HG03025 (cell line): ENCODE results near the gene DDX11.
"Not testable (repeated sequence)": the region's sequence is repeated elsewhere in the genome, so short reads cannot be mapped to it uniquely, and the experiment has no call there.

Experiments used
- ATAC-seq: cut with Tn5 transposase; IDR thresholded peaks from one replicate; pipeline ENCODE4 v1.9.1; 2021; ENCODE audit warnings: mild to moderate bottlenecking, moderate library complexity; ENCODE audit not compliant: unreplicated experiment, low FRiP score

The DDX11 gene

DNA sequence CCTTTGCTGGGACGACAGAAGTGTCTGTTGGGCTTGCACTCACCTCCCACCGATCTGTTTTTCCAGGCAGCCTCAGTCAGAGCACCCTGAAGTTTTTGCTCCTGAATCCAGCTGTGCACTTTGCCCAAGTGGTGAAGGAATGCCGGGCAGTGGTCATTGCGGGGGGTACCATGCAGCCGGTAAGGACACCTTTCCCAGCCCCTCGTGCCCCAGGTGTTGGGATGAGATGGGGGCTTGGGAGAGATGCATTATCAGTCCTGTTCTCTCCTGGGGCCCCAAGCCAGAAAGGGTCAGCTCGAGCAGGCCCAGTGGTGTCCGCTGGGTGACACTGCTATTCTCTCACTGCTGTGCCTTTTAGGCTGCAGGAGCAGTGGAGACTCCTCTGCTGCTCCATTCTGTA is 24.2 kb downstream of the DDX11 start:
- ATAC-seq = not testable (repeated sequence)

DNA sequence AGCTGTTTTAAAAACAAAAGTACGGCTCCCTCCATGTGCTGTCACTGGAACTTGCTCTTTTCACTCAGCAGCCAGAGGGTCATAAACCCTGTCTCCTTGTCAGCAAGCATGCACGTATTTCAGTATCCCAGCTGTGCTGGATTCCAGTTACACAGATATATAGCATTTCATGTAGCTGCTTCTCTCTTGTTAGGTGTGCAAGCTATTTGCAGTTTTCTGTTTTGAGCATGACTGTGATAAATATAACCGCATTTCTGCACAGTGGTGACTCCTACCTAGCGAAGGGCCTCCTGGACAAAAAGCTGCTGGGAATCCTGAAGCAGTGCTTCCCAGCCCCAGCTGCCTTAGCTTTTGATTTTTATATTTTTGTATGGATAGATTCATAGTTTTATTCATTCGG is 24.7 kb downstream of the DDX11 start:
- not testable (repeated sequence) for ATAC-seq

DNA sequence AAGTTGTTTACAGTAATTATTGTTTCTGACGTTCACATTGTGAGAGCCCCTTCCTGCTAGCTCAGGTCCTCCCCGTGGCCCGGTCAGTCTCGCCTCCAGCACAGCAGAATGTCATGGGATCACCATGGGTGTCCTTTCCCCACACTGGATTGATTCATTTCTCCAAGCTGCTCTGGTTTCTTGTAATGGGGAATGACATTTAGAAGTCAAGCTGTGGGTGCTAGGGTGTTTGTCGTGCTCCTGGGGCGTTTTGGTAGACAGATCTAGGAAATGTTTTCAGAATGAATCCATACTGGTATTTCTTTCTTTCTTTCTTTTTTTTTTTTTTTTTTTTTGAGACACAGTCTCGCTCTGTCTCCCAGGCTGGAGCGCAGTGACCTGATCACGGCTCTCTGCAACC is 25.1 kb downstream of the DDX11 start:
- not testable (repeated sequence) for ATAC-seq

DNA sequence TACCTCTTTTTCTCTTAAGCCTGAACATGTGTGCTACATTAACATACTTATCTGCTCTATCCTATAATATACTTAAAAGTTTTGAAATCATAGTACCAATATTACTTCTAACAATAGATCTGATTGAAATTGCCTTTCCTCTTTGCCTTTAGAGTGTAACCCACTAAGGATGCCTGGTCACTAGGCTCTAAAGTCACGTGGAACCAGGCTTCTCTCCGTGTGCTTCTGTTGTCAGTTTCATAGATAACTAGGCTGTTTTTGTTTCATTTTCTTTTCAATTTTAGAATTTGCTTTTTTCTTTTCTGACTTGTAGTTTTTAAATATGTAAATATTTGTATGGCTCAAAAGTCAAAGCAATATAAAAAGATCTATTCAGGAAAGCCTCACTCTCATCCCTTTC is 25.8 kb downstream of the DDX11 start:
- not testable (repeated sequence) for ATAC-seq

DNA sequence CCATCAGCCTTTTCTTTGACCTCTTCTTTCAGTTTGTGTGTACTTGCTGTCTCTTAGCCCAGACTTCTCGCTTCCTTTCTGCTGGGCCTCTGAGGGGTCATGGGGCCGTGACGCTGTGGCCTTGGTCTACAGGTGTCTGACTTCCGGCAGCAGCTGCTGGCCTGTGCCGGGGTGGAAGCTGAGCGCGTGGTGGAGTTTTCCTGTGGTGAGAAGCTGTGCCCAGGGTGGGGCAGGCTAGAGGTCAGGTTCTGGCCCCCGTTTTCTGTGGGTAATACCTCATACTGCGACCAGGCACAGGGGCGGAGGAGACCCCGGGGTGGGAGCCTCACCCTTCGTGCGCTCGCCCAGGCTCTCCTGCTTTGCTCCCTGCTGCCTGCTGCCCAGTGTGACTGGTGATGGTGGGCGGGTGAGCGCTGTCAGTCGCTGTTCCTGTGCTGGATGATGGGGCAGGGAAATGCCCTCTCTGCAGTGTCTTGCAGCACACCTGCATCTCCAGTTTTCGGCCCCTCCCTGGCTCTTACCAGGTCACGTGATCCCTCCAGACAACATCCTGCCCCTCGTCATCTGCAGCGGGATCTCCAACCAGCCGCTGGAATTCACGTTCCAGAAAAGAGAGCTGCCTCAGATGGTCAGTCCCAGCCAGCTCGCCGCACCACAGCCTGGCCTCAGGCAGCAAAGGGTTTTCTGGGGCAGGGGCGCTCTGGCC is 27.0 kb downstream of the DDX11 start:
- ATAC-seq = peak; percentile 91

DNA sequence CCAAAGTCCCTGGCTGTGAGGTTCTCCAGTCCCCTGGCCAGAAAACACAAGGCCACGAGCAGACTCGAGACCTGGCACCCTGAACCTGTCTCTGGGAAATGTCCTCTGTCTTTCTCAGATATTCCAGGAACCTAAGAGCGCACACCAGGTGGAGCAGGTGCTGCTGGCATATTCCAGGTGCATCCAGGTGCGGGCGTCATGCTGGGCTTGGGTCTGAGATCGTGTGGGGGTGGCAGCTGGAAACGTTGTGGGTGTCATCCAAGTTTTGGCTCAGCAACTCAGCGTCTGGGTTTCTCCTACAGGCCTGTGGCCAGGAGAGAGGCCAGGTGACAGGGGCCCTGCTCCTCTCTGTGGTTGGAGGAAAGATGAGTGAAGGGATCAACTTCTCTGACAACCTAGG is 28.5 kb downstream of the DDX11 start:
- not testable (repeated sequence) for ATAC-seq

DNA sequence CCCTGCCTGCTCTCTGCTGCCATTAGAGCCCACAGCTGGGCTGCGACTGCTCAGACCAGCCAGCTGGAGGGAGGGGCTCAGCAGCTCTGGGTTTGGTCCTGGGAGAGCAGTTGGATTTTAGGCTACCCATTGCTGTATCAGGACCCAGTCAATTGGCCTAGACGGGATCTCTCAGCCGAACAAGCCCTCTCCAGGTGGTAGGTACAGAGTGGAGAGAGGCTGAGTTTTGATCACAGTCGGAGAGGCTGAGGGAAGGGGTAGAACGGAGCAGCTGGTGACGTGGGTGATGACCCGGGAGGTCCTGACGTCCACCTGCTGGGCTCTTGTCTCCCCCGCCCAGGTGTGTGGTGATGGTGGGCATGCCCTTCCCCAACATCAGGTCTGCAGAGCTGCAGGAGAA is 28.9 kb downstream of the DDX11 start:
- not testable (repeated sequence) for ATAC-seq

DNA sequence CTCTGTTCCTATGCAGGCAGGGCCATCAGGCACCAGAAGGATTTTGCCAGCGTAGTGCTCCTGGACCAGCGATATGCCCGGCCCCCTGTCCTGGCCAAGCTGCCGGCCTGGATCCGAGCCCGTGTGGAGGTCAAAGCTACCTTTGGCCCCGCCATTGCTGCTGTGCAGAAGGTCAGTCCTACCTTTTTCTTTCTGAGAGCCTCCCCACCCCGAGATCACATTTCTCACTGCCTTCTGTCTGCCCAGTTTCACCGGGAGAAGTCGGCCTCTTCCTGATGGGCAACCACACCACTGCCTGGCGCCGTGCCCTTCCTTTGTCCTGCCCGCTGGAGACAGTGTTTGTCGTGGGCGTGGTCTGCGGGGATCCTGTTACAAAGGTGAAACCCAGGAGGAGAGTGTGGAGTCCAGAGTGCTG is 29.9 kb downstream of the DDX11 start:
- not testable (repeated sequence) for ATAC-seq

DNA sequence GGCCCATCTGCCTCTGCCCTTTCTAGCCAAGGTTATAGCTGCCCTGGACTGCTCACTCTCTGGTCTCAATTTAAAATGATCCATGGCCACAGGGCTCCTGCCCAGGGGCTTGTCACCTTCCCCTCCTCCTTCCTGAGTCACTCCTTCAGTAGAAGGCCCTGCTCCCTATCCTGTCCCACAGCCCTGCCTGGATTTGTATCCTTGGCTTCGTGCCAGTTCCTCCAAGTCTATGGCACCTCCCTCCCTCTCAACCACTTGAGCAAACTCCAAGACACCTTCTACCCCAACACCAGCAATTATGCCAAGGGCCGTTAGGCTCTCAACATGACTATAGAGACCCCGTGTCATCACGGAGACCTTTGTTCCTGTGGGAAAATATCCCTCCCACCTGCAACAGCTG is 30.6 kb downstream of the DDX11 start:
- not testable (repeated sequence) for ATAC-seq

DNA sequence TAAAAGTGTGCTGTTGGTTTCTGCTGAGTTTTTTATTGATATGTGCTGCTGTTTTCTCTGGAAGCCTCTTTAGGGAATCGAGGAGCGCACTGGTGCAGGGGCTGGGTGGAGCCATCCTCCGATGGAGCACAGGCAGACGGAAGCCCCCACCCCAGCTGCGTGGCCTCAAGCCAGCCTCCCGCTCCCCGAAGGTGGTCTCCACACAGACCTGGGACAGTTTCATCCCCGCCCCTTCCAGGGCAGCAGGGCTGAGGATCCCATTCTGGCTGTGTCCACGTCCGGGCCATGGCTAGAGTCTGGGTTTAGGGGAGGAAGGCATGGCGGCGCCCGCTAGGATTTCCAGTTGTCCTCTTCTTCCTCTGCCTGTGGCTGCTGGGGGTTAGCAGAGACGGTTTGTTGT is 31.1 kb downstream of the DDX11 start:
- not testable (repeated sequence) for ATAC-seq

DNA sequence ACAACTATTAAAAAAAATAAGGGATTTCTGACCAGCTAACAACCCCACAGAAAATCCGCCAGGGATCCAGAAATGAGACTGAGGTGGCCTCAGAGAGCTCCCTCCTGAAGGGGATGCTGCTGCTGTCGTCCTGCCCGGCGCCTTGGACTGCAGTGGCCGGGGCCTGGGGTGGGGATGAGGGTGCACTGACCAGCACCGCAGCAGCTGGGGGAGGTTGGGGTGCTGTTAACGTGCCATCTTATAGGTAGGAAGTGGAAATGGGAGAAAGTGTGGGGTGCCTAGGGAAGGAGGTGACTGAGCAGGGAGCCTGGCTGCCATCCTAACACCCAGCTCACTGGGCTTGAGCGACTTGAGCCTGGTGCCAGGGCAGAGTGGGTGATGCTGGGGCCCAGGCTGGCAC is 32.0 kb downstream of the DDX11 start:
- ATAC-seq = no peak

DNA sequence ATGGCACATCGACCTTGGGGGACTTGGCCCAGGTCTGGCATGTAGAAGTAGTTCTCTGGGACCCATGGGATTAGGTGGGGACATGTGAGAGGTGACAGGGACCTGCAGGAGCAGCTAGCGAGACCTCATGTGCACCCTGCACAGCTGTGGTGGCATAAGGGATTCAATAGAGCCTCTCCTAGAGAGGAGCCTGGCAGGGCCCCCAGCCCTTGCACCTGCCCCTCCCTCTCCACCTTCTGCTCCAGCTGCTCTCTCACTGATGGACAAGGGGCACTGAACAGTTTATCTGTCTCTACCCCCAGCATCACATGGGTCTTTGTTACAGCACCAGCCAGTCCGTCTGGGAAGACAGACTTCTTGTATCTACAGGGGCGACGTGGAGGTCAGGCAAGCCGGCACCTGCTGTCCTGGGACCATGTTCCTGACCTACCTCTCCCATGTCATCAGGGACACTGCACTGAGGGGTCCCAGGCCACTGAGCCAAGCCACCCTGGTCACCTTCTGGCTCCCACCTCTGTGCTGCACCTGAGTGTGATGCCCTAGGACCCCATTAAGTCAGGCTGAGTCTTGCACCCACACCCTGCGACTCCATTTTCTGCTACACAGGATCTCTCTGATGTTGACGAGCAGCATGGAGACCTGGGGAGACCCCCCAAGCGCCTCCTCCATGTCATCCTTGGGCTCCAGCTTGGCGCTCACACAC is 32.6 kb downstream of the DDX11 start:
- ATAC-seq = no peak

DNA sequence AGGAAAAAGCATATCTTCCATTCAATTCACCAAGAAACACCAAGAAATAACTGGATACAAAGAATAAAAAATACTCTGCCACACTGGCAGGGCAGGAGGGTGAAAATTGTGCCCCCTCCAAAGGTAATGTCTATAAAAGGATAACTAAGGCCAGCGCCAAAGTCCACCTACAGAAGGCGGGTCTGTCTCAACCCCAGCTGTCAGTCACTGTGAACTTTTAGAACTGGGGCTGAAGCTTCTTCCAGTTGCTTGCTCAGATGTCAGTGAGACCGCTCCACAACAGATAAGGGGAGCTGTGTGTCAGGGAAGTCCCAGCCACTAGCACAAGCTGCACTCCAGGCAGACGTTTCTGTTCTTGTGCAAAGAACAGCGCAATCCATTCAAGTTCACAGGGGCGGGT is 36.1 kb downstream of the DDX11 start:
- not testable (repeated sequence) for ATAC-seq

DNA sequence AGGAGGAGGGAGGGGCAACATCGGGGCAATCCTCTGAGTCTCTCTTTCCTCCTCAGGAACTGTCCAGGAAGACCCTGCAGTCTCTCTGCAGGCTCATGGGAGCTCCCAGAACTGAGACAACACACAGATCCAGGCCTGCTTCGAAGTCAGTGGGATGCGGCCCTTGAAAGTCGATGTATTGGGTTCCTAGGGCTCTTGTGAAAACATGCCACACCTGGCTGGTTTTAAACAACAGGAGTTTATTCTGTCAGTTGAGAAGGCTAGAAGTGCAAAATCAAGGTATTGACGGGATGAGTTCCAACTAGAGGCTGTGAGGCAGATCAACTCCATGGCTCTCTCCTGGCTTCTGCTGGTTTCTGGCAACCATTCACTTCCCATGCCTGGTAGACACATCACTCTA is 36.6 kb downstream of the DDX11 start:
- ATAC-seq = not testable (repeated sequence)

DNA sequence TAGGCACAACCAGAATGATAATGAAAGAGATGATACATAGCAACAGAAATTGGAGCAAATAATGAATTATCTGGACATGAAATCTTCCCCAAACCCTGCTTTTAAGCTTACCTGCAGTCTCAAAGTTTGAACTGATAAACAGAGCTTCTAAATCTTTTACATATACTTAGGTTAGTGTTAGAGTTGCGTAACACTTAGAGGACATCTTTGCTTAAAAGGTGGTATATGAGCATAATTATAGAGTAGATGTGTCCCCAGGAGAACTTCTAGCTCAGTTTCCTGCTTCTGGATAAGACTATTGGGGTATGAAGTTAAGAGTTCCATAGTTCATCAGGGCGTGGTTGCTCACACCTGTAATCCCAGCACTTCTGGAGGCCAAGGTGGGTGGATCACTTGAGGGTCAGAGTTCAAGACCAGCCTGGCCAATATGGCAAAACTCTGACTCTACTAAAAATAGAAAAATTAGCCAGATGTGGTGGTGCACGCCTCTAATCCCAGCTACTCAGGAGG is 41.5 kb downstream of the DDX11 start:
- ATAC-seq = not testable (repeated sequence)

DNA sequence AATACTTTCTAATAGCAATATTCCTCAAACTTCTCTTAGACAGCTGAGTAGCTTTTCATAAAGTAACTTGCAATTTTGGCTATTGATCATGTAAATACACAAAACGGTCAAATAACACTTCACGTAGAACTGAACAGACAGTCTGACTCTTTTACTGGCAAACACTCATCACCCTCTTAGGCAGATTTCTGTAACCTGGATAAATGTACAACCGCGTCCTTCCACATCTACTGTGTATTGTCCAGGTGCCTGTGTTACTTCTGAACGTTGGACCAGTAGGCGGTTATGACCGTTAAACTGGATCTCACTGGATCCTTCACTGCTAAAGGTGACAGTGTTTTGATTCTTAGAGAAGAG is 43.2 kb downstream of the DDX11 start:
- ATAC-seq = not testable (repeated sequence)

DNA sequence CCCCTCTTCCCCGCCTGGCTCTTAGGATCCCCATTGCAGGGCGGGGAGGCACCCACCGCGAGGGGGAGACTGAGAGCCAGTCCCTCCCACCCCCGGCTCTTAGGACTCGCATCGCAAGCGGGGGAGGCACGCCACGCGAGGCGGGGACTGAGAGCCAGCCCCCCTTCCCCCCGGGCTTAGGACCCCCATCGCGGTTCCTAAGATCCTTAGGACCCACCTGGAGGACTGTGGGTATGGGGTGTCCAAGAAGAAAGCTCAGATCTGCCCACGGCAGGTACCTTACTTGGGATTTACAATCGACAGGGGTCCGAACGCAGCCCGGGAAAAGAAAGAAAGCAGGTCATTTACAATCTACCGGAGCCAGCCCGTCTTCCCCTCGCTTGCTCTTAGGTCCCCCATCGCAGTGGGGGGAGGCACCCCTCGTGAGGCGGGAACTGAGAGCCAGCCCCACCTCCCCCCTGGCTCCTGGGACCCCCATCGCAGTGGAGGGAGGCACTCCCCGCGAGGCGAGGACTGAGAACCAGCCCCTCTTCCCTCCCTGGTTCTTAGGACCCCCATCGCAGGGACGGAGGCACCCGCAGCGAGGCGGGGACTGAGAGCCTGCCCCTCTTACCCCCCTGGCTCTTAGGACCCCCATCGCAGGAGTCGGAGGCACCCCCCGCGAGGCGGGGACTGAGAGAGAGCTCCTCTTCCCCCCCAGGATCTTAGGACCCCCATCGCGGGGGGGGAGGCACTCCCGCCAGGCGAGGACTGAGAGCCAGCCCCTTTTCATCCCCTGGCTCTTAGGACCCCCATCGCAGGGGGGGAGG is 43.7 kb downstream of the DDX11 start:
- no peak for ATAC-seq

DNA sequence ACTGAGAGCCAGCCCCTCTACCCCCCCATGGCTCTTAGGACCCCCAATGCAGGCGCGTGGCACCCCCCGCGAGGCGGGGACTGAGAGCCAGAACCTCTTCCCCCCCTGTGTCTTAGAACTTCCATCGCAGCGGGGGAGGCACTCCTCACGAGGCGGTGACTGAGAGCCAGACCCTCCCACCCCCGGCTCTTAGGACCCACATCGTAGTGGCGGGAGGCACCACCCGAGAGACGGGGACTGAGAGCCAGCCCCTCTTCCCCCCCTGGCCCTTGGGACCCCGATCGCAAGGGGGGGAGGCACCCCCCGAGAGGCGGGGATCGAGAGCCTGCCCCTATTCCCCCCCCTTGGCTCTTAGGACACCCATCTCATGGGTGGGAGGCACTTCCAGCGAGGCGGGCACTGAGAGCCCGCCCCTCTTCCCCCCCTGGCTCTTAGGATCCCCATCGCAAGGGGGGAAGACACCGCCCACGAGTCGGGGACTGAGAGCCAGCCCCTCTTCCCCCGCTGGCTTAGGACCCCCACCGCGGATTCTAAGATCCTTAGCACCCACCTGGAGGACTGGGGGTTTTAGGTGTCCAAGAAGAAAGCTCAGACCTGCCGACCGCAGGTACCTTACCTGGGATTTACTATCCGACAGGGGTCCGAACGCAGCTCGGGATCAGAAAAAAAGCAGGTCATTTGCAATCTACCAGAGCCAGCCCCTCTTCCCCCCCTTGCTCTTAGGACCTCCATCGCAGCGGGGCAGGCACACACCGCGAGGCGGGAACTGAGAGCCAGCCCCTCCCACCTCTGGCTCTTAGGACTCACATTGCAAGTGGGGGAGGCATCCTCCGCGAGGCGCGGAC is 44.9 kb downstream of the DDX11 start:
- no peak for ATAC-seq

DNA sequence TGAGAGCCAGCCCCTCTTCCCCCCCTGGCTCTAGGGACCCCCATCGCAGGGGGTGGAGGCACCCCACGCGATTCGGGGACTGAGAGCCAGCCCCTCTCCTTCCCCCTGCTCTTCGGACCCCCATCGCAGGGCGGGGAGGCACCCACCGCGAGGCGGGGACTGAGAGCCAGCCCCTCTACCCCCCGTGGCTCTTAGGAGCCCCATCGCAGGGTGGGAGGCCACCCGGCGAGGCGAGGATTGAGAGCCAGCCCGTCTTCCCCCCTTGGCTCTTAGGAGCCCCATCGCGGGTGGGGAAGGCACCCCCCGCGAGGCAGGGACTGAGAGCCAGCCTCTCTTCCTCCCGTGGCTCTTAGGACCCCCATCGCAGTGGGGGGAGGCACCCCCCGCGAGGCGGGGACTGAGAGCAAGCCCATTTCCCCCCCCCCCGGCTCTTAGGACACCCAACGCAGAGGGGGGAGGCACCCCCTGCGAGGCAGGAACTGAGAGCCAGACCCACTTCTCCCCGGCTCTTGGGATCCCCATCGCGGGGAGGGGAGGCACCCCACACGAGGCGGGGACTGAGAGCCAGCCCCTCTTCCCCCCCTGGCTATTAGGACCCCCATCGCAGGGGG is 45.6 kb downstream of the DDX11 start:
- ATAC-seq = no peak

DNA sequence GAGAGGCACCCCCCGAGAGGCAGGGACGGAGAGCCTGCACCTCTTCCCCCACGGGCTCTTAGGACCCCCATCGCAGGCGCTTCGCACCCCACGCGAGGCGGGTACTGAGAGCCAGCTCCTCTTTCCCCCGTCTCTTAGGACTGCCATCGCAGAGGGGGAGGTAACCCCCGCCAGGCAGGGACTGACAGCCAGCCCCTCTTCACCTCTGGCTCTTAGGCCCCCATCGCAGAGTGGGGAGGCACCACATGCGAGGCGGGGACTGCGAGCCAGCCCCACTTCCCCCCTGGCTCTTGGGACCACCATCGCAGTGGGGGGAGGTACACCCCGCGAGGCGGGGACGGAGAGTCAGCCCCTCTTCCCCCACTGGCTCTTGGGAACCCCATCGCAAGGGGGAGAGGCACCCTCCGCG is 46.1 kb downstream of the DDX11 start:
- no peak for ATAC-seq
